ENCODE data around the gene OR51D1.

OR51D1 gene

DNA sequence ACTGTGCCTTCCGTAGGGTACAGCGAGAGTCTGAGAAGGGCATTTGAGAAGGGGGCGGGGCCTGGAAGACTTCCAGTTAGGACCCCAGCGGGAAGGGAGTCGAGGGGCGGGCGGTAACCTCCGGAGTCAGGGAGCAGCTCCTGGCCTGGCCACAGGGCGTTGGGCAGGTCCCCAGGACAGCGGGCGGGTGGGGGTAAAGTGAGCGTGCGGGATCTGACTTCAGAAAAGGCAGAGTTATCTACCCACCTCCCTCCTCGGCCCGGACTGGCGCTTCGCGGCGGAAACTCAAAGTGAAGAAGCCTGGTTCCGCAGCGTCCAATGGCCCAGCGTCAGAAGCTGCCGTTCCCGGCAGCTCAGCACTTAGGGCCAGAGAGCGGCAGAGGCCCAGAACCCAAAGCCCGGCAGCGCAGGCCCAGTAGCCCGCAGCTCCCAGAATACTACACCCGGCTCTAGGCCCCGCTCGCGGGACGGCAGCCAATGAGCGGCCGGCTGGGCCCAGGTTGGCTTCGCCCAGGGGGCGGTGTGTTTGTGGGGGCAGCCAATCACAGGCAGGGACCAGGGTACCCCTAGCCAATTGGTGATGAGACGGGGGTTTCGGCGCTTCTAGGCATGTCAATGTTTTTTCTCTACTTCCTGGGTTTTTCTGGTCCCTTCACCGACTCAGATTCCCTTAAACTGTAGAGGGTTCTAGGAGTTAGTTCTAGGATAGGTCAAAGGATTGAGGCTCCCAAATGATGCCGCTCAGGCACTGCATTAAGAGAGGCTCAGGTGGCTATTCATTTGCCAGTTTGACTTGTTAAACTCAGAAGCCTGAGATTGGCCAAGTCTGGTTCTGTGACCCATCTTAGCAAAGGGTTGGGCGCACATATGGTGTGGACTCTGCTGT is 29.3 kb upstream of the OR51D1 start, which contains the start of gene TRIM68:
Gene TRIM68, minus strand, starts transcription at position 451 of the 886 bp plus-strand sequence. CDS start 2,727 bp downstream, outside the sequence.
- Histone ChIP-seq H3K9me3 (ENCODE audit: control insufficient read depth, insufficient read depth, low read depth, low read length) (no peaks in the 10 kb centered on the region), H3K4me1 (ENCODE audit: control insufficient read depth, insufficient read depth, low read length) (0 out of 2 replicates have a peak, but pooled peaks cover 3% of the 10 kb centered on the region), H3K4me3 (ENCODE audit: low read depth, low read length) (peak within 1 kb of the TSS; percentile 62), H3K36me3 (ENCODE audit: control insufficient read depth in 2 of 2, insufficient read depth in 1 of 2, low read length in 2 of 2) (peaks cover 0 to 26% of the 10 kb centered on the region in 2 experiments; a peak in 1 of 3 replicates), H3K27ac (ENCODE audit: extremely low read depth, low read depth, low read length) (peak within 1 kb of the TSS; percentile 84)
- ChIA-PET POLR2A (interaction anchor here (0.6 to 1.4 kb wide), 4 partner anchors 15 to 421 kb away, joined by 3 to 8 read pairs (median 4); no protein-coding TSS in a partner anchor), CTCF (interaction anchor here (0.6 to 4.0 kb wide), 5 partner anchors 18 to 421 kb away, joined by 3 to 12 read pairs (median 4); no protein-coding TSS in a partner anchor)
- TF ChIP-seq ZNF610 (tag by site-specific recombination; IDR thresholded peaks at IDR 0.05; ENCODE audit: borderline replicate concordance): peak; percentile 78; the same call in 1 of the 2 replicates
- TF ChIP-seq ZNF76 (tag by site-specific recombination; IDR thresholded peaks at IDR 0.05; ENCODE audit: borderline replicate concordance, low read depth): peak; percentile 60
- peak; percentile 40; the same call in 1 of the 2 replicates for TF ChIP-seq ZBTB17 (tag by site-specific recombination; IDR thresholded peaks at IDR 0.05)
- TF ChIP-seq, protein P1, sequence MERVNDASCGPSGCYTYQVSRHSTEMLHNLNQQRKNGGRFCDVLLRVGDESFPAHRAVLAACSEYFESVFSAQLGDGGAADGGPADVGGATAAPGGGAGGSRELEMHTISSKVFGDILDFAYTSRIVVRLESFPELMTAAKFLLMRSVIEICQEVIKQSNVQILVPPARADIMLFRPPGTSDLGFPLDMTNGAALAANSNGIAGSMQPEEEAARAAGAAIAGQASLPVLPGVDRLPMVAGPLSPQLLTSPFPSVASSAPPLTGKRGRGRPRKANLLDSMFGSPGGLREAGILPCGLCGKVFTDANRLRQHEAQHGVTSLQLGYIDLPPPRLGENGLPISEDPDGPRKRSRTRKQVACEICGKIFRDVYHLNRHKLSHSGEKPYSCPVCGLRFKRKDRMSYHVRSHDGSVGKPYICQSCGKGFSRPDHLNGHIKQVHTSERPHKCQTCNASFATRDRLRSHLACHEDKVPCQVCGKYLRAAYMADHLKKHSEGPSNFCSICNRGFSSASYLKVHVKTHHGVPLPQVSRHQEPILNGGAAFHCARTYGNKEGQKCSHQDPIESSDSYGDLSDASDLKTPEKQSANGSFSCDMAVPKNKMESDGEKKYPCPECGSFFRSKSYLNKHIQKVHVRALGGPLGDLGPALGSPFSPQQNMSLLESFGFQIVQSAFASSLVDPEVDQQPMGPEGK (tag by site-specific recombination; IDR thresholded peaks at IDR 0.05): peak; percentile 54
- peak; percentile 81; the same call in 1 of the 2 replicates for TF ChIP-seq MZF1 (tag by site-specific recombination; IDR thresholded peaks at IDR 0.05; ENCODE audit: borderline replicate concordance)
- no peak for TF ChIP-seq PBX3 (CRISPR knock-in tag; IDR thresholded peaks at IDR 0.05)
- TF ChIP-seq ZNF501 (tag by site-specific recombination; IDR thresholded peaks at IDR 0.05): peak; percentile 40; the same call in 1 of the 2 replicates
- peak; percentile 49; the same call in 1 of the 2 replicates for TF ChIP-seq ZNF394 (tag by site-specific recombination; IDR thresholded peaks at IDR 0.05; ENCODE audit: borderline replicate concordance)
- peak; percentile 25 for TF ChIP-seq ZNF660 (tag by site-specific recombination; IDR thresholded peaks at IDR 0.05)
- TF ChIP-seq ZNF2 (tag by site-specific recombination; IDR thresholded peaks at IDR 0.05): peak; percentile 50; the same call in 1 of the 2 replicates
- 0 out of 2 replicates have a peak, but pooled peaks have one; percentile 17 for TF ChIP-seq OSR2 (tag by site-specific recombination; IDR thresholded peaks at IDR 0.05)
- TF ChIP-seq ZBTB48 (tag by site-specific recombination; IDR thresholded peaks at IDR 0.05): peak; percentile 58
- peak; percentile 90 for TF ChIP-seq ZBTB8A (tag by site-specific recombination; IDR thresholded peaks at IDR 0.05)
- TF ChIP-seq KLF16 (tag by site-specific recombination; IDR thresholded peaks at IDR 0.05): peak; percentile 61
- 0 out of 2 replicates have a peak, but pooled peaks have one; percentile 48 for TF ChIP-seq ZSCAN30 (tag by site-specific recombination; IDR thresholded peaks at IDR 0.05)
- TF ChIP-seq ZEB2 (tag by site-specific recombination; IDR thresholded peaks at IDR 0.05): peak; percentile 53; the same call in 1 of the 2 replicates
- peak; percentile 62 for TF ChIP-seq KLF8 (tag by site-specific recombination; IDR thresholded peaks at IDR 0.05)
- TF ChIP-seq, protein P2, sequence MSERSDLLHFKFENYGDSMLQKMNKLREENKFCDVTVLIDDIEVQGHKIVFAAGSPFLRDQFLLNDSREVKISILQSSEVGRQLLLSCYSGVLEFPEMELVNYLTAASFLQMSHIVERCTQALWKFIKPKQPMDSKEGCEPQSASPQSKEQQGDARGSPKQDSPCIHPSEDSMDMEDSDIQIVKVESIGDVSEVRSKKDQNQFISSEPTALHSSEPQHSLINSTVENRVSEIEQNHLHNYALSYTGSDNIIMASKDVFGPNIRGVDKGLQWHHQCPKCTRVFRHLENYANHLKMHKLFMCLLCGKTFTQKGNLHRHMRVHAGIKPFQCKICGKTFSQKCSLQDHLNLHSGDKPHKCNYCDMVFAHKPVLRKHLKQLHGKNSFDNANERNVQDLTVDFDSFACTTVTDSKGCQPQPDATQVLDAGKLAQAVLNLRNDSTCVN (tag by site-specific recombination; optimal IDR thresholded peaks at IDR 0.05): peak; percentile 20
- peak; percentile 91 for TF ChIP-seq SP2 (tag by site-specific recombination; IDR thresholded peaks at IDR 0.05)
- TF ChIP-seq ZNF132 (tag by site-specific recombination; IDR thresholded peaks at IDR 0.05; ENCODE audit: borderline replicate concordance): no peak
- TF ChIP-seq HOXD13 (CRISPR knock-in tag; IDR thresholded peaks at IDR 0.05; ENCODE audit: borderline replicate concordance): no peak
- no peak for TF ChIP-seq ZNF548 (tag by site-specific recombination; IDR thresholded peaks at IDR 0.05)
- TF ChIP-seq ZNF629 (tag by site-specific recombination; IDR thresholded peaks at IDR 0.05): 0 out of 2 replicates have a peak, but pooled peaks have one; percentile 44
- peak; percentile 95 for TF ChIP-seq ZNF341 (tag by site-specific recombination; IDR thresholded peaks at IDR 0.05; ENCODE audit: low read depth)
- TF ChIP-seq ZIC2 (tag by site-specific recombination; IDR thresholded peaks at IDR 0.05): peak; percentile 24; the same call in 1 of the 2 replicates
- no peak for TF ChIP-seq ZNF530 (tag by site-specific recombination; IDR thresholded peaks at IDR 0.05; ENCODE audit: low read depth)
- TF ChIP-seq AEBP2 (tag by site-specific recombination; IDR thresholded peaks at IDR 0.05; ENCODE audit: borderline replicate concordance): no peak
- TF ChIP-seq ZNF664 (tag by site-specific recombination; IDR thresholded peaks at IDR 0.05): no peak
- peak; percentile 77 for TF ChIP-seq ZNF350 (tag by site-specific recombination; IDR thresholded peaks at IDR 0.05)
- TF ChIP-seq ZNF174 (tag by site-specific recombination; IDR thresholded peaks at IDR 0.05): no peak
- TF ChIP-seq ZNF184 (tag by site-specific recombination; IDR thresholded peaks at IDR 0.05): no peak
- TF ChIP-seq ZNF24 (tag by site-specific recombination; IDR thresholded peaks at IDR 0.05): peak; percentile 36; the same call in 1 of the 2 replicates
